Activated CD4-positive, alpha-beta T cell treated with anti-CD3 and anti-CD28 coated beads, Interleukin-2, amount 50 U/mL, for 48 hours (primary cell): ENCODE data around the gene CCM2.

Experiments
- DNase-seq, 2 experiments: peaks; one replicate each; pipeline ENCODE4 v3.0.0-alpha.2; 2020

The CCM2 gene

GRCh38 chr7:45068236-45069023 lies 68.4 kb downstream of the CCM2 start:
- no peak for DNase-seq

- DNase-seq = no peak
These were observed 69.6 kb downstream of the CCM2 start for GRCh38 chr7:45069444-45070253.

GRCh38 chr7:45070254-45070642 lies 70.2 kb downstream of the CCM2 start:
- DNase-seq = no peak

- DNase-seq = no peak
These were observed 71.5 kb downstream of the CCM2 start for GRCh38 chr7:45071528-45071927.

GRCh38 chr7:45072131-45073030 lies 72.4 kb downstream of the CCM2 start:
- no peak for DNase-seq

GRCh38 chr7:45073031-45073785 lies 73.2 kb downstream of the CCM2 start:
- no peak for DNase-seq

- no peak for DNase-seq
These were observed 74.0 kb downstream of the CCM2 start for GRCh38 chr7:45073786-45074527.

- no peak for DNase-seq
These were observed 74.7 kb downstream of the CCM2 start for GRCh38 chr7:45074528-45075354.

GRCh38 chr7:45075355-45075644 lies 75.3 kb downstream of the CCM2 start:
- DNase-seq = no peak

GRCh38 chr7:45075871-45076796 lies 76.1 kb downstream of the CCM2 start:
- DNase-seq = no peak

GRCh38 chr7:45076946-45077345 lies 76.9 kb downstream of the CCM2 start:
- no peak for DNase-seq

GRCh38 chr7:45077579-45077978 lies 77.6 kb downstream of the CCM2 start:
- no peak for DNase-seq

GRCh38 chr7:45078125-45078681 lies 78.2 kb downstream of the CCM2 start:
- no peak for DNase-seq

- no peak for DNase-seq
These were observed 80.4 kb downstream of the CCM2 start for GRCh38 chr7:45080265-45080957.

- DNase-seq = no peak
These were observed 81.1 kb downstream of the CCM2 start for GRCh38 chr7:45080958-45081669.

- no peak for DNase-seq
These were observed 81.6 kb downstream of the CCM2 start for GRCh38 chr7:45081670-45081974.

- DNase-seq = no peak
These were observed 82.2 kb downstream of the CCM2 start for GRCh38 chr7:45082031-45082830.
